ENCODE results near the gene RAP1GAP2.

The RAP1GAP2 gene

DNA sequence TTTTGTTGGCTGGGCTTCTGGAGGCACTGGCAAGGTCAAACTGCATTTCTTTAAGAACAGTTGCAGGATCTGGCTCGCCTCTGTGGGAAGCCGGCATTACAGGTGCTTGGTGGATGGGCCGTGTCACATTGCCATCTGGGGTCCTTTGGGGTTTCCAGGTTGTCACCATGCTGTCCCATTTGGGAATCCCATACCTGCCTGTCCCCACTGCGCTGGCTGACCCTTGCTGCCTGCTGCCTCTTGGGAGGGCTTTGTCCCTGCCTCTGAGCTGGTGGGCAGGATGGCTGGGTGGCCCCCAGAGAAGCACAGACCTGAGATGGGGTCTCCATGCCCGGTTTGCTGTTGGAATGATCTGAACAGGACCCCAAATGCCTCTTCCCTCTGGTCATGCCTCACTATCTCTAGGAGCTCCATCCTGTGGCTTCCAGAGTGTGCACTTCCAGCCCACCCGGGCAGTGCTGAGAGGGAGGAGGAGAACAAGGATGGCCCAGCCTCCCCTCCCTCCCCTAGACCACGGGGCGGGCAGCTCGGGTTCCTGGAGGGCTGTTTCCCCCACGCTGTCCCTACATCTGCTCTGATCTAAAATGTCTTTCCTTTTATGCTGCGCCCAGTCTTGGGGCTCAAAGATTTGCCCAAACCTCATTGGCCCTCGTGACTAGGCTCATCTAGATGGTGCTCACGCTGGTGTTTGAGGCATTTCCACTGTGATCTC is 239.2 kb downstream of the RAP1GAP2 start (continued):
- no peak for TF ChIP-seq TOX (CRISPR knock-in tag; IDR thresholded peaks at IDR 0.05; ENCODE audit: borderline replicate concordance)
- TF ChIP-seq, protein P1, sequence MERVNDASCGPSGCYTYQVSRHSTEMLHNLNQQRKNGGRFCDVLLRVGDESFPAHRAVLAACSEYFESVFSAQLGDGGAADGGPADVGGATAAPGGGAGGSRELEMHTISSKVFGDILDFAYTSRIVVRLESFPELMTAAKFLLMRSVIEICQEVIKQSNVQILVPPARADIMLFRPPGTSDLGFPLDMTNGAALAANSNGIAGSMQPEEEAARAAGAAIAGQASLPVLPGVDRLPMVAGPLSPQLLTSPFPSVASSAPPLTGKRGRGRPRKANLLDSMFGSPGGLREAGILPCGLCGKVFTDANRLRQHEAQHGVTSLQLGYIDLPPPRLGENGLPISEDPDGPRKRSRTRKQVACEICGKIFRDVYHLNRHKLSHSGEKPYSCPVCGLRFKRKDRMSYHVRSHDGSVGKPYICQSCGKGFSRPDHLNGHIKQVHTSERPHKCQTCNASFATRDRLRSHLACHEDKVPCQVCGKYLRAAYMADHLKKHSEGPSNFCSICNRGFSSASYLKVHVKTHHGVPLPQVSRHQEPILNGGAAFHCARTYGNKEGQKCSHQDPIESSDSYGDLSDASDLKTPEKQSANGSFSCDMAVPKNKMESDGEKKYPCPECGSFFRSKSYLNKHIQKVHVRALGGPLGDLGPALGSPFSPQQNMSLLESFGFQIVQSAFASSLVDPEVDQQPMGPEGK (CRISPR knock-in tag; IDR thresholded peaks at IDR 0.05; ENCODE audit: borderline replicate concordance): no peak
- no peak for TF ChIP-seq ZNF8 (CRISPR knock-in tag; IDR thresholded peaks at IDR 0.05)
- no peak for TF ChIP-seq ZFP30 (CRISPR knock-in tag; IDR thresholded peaks at IDR 0.05)

GRCh38 chr17:3035968-3036280 is 239.7 kb downstream of the RAP1GAP2 start:
- no peak for ATAC-seq
- TF ChIP-seq ISL1 (CRISPR knock-in tag; IDR thresholded peaks at IDR 0.05): no peak
- TF ChIP-seq, protein P1 (CRISPR knock-in tag; IDR thresholded peaks at IDR 0.05; ENCODE audit: borderline replicate concordance): no peak
- no peak for TF ChIP-seq BACH2 (CRISPR knock-in tag; IDR thresholded peaks at IDR 0.05; ENCODE audit: borderline replicate concordance)
- no peak for TF ChIP-seq CSRNP3 (CRISPR knock-in tag; IDR thresholded peaks at IDR 0.05)
- TF ChIP-seq GLIS3 (CRISPR knock-in tag; IDR thresholded peaks at IDR 0.05): no peak
- no peak for TF ChIP-seq ZNF565 (CRISPR knock-in tag; conservative IDR thresholded peaks at IDR 0.05; ENCODE audit: low read depth)
- TF ChIP-seq PPARA (CRISPR knock-in tag; IDR thresholded peaks at IDR 0.05; ENCODE audit: borderline replicate concordance): no peak
- TF ChIP-seq ZC3H10 (CRISPR knock-in tag; IDR thresholded peaks at IDR 0.05): no peak
- no peak for TF ChIP-seq ZFP3 (CRISPR knock-in tag; IDR thresholded peaks at IDR 0.05)
- no peak for TF ChIP-seq ESRRG (CRISPR knock-in tag; IDR thresholded peaks at IDR 0.05)
- TF ChIP-seq OSR1 (CRISPR knock-in tag; IDR thresholded peaks at IDR 0.05): no peak
- TF ChIP-seq ZNF70 (CRISPR knock-in tag; IDR thresholded peaks at IDR 0.05): no peak
- TF ChIP-seq, protein P2, sequence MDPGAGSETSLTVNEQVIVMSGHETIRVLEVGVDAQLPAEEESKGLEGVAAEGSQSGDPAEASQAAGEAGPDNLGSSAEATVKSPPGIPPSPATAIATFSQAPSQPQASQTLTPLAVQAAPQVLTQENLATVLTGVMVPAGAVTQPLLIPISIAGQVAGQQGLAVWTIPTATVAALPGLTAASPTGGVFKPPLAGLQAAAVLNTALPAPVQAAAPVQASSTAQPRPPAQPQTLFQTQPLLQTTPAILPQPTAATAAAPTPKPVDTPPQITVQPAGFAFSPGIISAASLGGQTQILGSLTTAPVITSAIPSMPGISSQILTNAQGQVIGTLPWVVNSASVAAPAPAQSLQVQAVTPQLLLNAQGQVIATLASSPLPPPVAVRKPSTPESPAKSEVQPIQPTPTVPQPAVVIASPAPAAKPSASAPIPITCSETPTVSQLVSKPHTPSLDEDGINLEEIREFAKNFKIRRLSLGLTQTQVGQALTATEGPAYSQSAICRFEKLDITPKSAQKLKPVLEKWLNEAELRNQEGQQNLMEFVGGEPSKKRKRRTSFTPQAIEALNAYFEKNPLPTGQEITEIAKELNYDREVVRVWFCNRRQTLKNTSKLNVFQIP (CRISPR knock-in tag; IDR thresholded peaks at IDR 0.05; ENCODE audit: borderline replicate concordance, low read depth): no peak
- no peak for TF ChIP-seq SNAI2 (CRISPR knock-in tag; IDR thresholded peaks at IDR 0.05)
- no peak for TF ChIP-seq RARB (CRISPR knock-in tag; IDR thresholded peaks at IDR 0.05)
- no peak for TF ChIP-seq CREB5 (CRISPR knock-in tag; IDR thresholded peaks at IDR 0.05; ENCODE audit: low read depth)
- TF ChIP-seq, protein P3, sequence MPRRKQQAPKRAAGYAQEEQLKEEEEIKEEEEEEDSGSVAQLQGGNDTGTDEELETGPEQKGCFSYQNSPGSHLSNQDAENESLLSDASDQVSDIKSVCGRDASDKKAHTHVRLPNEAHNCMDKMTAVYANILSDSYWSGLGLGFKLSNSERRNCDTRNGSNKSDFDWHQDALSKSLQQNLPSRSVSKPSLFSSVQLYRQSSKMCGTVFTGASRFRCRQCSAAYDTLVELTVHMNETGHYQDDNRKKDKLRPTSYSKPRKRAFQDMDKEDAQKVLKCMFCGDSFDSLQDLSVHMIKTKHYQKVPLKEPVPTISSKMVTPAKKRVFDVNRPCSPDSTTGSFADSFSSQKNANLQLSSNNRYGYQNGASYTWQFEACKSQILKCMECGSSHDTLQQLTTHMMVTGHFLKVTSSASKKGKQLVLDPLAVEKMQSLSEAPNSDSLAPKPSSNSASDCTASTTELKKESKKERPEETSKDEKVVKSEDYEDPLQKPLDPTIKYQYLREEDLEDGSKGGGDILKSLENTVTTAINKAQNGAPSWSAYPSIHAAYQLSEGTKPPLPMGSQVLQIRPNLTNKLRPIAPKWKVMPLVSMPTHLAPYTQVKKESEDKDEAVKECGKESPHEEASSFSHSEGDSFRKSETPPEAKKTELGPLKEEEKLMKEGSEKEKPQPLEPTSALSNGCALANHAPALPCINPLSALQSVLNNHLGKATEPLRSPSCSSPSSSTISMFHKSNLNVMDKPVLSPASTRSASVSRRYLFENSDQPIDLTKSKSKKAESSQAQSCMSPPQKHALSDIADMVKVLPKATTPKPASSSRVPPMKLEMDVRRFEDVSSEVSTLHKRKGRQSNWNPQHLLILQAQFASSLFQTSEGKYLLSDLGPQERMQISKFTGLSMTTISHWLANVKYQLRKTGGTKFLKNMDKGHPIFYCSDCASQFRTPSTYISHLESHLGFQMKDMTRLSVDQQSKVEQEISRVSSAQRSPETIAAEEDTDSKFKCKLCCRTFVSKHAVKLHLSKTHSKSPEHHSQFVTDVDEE (CRISPR knock-in tag; IDR thresholded peaks at IDR 0.05): no peak
- TF ChIP-seq TOX (CRISPR knock-in tag; IDR thresholded peaks at IDR 0.05; ENCODE audit: borderline replicate concordance): no peak
- TF ChIP-seq ZNF8 (CRISPR knock-in tag; IDR thresholded peaks at IDR 0.05): no peak
- TF ChIP-seq ARNTL (CRISPR knock-in tag; IDR thresholded peaks at IDR 0.05; ENCODE audit: borderline replicate concordance, low read depth): no peak
